ENCODE data around the gene ANO2.

The ANO2 gene

DNA sequence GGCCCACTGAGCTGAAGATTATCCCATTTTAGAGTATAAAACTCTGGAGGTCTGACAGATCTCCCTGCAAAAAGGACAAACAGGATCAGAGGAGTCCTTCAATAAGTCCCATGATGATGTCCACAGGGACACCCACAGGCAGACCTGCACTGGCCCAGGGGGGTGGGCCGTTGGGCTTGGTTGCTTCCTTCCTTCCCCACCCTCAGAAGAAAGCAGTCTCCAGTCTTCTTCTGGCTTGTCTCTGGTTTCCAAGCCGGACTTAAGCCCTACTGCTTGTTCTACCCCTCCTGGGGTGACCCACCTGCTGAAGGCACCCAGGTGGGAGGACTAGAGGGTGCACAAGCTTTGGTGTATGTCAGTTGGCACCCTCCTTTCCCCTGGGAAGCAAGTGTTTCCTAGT lies 209.0 kb downstream of the ANO2 start:
- no peak for DNase-seq (ENCODE audit: low read depth in 3 of 3, low spot score in 1 of 3)

DNA sequence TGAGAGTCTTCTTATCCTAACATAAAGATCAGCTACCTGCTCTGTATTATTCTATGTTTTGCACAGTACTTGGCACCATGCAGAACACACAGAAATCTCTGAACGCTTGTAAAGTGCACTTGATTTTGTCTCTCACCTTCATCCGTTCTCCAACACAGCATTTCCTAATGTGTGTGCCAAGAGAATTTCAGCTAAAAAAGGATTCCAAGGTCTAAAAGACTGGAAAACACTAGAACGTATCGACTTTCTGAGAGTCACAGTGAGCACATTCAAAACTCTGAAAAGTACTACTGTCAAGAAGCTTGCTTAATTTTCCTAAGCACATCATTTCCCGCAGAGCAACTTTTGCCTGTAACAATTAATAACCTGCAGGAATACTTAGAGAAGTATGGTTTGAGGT lies 211.1 kb downstream of the ANO2 start:
- no peak for DNase-seq (ENCODE audit: low read depth in 3 of 3, low spot score in 1 of 3)

DNA sequence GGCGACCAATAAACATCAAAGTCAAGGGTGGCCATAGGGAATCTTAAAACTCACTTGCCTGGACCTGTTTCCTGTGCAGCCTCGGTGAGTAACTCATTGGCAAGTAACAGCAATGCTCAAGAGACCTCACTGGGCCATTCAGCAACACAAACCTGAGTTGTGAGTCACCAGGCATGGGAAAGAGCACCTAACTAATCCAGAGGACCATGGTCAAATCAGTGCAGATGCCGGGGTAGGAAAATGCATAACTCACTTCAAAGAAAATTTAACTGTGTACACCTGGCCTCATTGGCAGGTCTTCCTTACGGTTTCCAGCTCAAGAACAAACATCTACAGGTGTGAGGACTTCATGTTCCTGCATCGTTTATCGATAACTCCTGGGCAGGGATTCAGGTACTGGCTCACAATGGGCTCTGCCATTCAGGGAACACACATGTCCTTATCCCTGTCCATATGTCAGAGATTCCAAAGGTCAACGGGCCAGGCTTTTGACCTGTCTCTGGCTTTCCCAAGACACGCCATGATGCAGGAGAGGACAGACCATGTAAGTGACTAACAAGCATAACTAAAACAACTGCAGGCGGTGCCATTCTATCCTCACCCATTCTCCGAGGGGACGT lies 211.8 kb downstream of the ANO2 start:
- no peak for DNase-seq (ENCODE audit: low read depth in 3 of 3, low spot score in 1 of 3)

DNA sequence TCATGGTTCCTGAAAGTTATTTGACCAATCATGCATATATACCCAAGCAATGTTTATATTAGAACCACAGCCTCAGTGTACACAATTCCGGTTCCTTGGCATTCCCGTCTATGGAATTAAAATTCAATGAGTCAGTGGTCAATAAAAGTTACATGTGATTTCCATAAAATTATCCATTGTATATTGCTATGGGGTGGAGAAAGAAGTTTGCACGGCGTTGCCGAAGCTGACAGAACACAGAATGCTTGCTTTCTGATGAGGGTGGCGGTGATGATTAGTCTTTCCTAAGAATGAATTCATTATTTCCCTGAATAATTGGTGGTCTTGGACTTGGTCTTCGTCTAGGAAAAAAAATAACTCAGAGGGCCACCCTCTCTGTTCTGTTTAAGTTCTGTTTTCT lies 214.1 kb downstream of the ANO2 start:
- DNase-seq (ENCODE audit: low read depth in 3 of 3, low spot score in 1 of 3), result no peak

DNA sequence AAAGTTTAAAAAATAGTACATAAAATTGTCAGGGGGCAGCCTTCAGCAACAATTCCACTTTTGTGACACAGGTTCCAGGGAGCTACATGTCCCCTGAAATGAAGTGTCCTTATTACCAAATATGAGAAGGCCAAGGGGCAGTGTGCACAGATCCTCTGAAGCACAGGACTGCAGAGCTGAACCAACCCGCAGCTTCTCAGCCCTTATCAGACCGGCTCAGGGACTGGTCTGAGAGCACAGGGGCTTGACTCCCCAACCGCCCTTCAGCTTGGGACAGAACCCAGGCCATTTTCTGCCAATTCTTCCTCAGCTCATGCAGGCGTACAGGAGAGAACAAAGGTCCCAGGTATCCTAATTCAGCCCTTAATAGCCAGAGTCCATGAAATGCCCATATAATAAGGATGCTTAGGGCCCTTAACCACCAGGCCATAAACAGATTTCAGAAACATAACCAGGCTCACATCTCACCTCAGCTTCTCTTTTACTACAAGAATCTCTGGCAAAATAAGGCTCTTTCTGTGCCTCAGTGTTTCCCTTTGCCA lies 221.3 kb downstream of the ANO2 start:
- DNase-seq (ENCODE audit: low read depth in 3 of 3, low spot score in 1 of 3), result no peak

DNA sequence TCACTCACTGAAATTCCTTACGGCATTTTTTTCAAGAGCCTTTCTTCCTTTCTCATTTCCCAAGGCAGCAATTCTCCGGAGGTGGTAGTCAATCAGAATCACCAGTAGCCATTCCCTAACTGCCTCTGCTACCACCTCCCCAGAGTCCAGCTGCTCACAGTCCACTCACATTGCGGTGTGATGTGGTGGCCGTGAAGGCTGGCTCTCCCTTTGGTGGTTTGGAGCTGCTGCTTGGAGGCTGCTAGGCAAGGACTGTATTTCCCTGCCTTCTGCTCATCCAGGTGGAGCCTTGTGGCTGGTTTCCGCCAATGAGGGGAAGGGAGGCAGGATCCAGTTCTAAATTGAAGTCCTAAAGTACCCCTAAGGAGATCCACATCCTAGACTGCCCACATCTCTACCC lies 222.0 kb downstream of the ANO2 start:
- DNase-seq (ENCODE audit: low read depth in 3 of 3, low spot score in 1 of 3), result no peak

DNA sequence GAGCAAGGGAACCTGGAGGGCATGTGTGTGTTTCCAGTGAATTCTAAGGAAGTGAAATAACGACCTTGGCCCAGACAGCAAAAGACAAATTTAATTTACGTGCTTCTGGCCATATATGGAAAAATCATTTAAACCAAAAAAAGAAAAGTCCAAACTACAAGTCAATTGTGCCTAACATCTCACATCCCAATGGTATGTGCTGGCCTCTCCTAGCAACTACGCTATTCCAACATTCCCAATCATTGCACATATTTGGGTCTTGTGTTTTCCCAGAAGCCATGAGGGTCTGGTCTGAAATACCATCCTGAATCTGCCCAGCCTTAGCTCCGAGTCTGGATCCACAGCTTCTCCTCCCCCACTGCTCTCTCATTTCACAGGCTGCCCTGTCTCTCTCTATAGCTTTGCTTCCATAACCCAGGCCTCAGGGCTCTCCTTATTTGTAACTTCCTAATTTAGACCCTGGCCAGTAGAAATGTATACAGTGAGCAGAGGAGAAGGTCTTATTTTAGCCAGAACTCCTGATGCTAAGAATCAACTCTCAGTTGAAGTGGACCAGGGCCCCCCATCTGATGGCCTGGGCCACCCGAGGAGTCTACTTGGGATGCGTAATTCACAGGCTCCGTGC lies 224.6 kb downstream of the ANO2 start:
- no peak for DNase-seq (ENCODE audit: low read depth in 3 of 3, low spot score in 1 of 3)

DNA sequence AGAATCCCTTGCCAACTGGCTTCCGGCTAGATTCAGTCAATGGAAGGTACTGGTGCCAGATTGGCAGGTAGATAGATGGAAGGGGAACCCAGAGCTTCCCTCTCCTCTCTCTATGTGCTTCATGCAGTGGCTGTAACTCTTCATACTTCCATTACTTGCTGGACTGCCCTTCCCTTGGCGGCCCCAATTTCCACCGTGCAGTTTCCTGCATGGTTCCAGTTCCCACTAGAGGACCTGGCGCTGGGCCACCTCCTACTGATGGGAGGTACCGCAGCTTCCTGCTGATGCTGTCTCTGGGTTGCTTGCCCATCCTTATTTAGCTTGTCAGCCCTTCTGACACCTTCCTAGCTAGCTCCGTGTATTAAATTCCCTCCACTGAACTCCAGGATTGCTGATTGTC lies 226.4 kb downstream of the ANO2 start:
- DNase-seq (ENCODE audit: low read depth in 3 of 3, low spot score in 1 of 3), result no peak

DNA sequence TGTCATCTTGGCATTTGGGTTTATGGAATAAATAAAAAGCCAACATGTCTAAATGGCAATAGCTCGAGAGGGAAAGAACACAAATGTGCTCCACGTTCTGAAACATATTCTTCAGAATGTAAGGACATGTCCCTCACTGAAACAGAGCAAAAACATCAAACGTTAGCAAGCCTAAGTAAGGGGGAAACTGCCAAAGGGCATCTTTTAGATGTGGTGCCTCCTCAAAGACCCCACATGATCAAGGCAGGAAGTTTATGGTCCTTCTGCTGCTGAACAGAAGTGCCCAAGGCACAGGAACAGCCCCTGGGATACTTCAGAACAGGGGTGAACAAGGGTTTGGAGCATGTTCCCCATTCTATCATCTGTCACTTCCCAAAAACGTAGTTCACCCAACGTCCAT lies 227.0 kb downstream of the ANO2 start:
- DNase-seq (ENCODE audit: low read depth in 3 of 3, low spot score in 1 of 3), result no peak

DNA sequence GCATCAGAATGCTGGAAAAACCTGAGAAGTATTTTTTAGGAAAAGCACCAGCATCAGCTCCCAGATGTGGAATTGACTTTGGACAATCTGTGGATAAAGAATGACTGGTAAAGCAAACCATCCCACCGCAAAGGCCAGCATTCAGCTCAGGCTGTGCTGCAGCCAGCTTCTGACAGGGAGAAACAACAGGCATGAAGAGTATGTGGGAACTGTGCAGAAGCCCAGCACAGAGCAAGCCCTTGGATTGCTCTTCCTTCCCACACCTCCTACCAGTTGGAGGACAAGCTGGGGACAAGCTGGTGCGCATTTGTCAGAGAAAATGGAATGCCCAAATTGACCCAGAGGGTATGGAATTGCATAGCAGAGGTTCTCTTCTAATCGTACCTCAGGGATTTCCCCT lies 228.1 kb downstream of the ANO2 start:
- DNase-seq (ENCODE audit: low read depth in 3 of 3, low spot score in 1 of 3), result no peak

DNA sequence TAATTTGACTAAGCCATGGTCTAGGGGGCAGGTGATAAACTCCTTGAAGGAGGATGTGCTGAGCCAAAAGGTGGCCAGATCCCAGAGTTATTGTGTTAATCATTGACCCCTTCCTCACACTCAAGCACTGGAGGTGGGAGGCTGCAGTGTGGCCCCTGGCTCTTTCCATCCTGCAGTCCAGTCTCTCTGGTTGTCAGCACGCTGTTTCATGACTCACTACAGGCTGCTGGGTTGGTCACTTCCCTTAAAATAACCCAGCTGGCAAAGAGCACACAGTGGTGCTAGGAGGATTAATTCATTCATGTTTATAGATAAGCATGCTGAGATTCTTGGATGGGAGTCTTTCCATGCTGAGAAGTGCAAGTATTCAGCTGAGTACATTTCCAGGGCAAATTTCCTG lies 228.9 kb downstream of the ANO2 start:
- DNase-seq (ENCODE audit: low read depth in 3 of 3, low spot score in 1 of 3), result no peak

DNA sequence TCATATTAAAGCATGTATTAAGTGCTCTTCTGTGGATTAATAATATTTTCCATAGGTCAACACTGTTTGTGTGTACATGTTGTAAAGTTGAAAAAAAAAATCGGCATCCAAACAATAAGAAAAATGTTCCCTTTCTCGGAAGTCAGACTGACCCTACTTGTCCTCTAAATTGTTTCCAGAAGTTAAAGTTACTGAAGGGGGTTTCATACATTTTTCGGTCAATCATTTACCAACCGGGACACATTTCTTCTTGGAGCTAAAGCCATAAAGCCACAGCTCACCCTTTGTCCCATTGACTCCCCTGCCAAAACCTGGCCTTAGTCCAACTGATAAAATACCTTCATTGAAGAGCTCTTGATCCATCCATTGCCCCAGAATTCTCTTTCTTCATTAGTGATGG lies 230.0 kb downstream of the ANO2 start:
- DNase-seq (ENCODE audit: low read depth in 3 of 3, low spot score in 1 of 3), result no peak

DNA sequence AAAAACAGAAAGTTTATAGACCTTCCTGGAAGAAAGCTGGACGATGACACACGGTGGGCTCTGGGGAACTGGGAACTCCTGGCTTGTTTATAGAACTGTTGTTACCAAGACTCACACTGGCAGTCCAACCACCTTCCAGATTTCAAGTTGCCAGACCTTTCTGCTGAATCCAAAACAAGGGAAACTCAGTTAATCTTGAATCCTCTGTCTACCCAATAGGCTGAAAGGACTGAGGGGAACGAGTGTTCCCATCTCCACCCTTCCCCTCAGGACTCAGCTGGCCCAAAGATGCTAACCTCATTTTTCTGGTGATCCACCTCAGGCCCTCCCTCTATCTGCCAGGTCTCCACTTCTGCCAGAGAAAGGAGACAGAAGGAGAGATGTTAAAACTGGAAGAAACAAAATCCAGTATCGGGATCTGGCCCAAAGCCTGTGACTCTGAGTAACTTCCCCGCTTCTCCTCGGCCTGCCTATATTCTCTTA lies 231.4 kb downstream of the ANO2 start:
- DNase-seq (ENCODE audit: low read depth in 3 of 3, low spot score in 1 of 3), result no peak

DNA sequence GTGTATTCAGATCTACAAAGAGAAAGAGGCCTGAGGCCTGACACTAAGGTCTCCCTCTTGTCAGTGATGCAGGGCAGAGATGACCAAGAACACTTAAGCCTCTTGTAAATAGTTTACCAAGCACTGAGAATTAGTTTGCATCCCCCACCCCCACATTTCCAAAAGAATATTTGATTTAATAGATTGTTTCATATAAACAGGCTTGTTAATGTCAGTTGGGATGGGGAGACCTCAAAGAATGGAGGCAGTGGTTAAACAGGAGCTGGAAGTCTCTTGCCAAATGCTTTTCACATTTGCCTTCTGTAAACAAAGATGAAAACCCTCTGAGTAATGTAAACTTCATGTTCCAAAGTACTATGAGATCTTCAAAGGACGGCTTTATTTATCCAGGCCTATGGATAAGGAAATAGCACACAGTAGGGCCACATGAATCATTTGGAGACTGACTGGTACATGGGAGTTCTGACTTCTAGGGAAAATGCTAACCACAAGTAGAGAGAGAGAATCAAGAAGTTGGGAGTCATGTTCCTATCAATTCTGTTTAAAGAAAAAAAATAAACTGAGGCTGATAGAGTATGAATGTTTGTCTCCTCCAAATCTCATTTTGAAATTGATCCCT lies 234.7 kb downstream of the ANO2 start:
- DNase-seq (ENCODE audit: low read depth in 3 of 3, low spot score in 1 of 3), result no peak

DNA sequence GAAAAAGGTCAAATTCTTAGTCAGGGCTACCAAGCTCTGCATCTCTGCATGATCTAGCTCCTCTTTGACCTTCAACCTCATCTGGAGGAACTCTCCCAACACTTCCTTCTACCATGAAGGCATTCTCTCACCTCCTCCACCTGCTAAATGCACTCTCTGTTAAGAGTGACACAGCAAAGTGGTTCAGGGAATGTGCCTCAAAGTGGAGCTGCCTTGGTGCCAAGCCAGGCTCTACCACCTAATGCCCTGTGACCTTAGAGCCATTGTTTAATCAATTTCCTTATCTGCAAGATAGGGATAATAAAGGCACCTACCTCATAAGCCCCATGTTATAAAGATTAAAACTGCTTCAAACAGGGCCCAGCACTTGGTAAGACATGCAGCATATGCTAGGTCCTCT lies 236.7 kb downstream of the ANO2 start:
- no peak for DNase-seq (ENCODE audit: low read depth in 3 of 3, low spot score in 1 of 3)

DNA sequence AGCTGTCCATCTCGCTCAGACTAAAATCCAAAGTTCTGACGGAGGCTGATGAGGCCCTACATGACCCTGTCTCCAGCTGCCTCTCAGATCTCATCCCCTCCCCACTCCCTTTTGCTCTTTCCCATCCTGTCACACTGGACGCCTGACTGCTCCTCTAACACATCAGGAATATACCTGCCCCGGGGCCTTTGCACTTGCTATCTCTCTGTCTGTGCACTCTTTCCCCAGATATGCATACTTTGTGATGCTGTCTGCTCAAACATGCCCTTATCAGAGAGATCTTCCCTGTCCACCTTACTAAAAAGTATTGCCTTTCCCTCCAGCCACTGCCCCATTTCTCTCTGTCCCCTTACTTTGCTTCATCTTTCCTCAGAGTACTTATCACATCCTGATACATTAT lies 238.8 kb downstream of the ANO2 start:
- DNase-seq (ENCODE audit: low read depth in 3 of 3, low spot score in 1 of 3), result no peak

DNA sequence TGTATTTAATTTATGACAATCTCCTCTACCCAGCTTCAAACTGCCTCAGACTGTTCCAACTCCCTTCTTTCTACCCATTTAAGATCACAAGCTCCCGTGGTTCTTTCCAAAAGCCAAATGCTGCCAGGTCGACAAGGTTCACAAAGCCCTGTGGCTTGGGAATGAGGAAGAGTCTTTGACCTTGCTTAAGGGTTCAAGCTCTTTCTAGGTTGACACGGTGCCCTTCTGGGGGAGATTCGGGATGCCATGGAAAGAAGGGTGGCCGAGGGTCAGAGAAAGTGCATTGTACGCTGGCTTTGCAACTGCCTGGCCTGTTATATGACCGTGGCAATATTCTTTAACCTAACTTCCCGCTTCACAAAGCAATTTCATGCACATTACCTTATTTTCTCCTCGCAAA lies 239.3 kb downstream of the ANO2 start:
- no peak for DNase-seq (ENCODE audit: low read depth in 3 of 3, low spot score in 1 of 3)

DNA sequence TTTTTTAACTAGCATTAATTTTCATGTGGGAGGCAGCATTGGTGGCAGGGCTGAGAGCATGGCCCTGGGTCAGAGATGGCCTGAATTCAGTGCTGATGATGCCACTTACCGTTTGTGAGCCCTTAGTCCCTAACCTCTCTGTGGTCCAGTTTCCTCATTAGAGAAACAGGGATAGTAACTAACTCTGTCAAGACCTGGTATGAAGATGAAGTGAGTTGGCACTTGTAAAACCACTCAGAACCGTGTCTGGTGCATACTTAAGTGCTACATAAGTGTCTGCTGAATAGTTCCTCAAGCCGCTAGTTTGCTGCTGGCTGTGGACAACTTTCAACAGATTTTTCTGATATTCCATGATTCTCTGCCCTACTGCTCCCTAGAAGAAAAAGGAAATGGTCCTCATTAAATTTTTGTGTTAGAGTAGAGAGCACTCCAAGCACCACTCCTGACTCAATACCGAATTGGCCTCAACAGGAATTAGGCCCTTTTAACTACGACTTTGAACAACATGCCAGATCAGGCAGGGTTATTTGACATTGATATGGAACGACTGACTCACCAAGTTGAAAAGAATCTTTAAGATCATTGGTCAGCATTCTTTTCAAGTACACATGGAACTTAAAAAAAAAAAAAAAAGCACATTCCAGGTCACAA lies 250.2 kb downstream of the ANO2 start:
- DNase-seq (ENCODE audit: low read depth in 3 of 3, low spot score in 1 of 3), result no peak

DNA sequence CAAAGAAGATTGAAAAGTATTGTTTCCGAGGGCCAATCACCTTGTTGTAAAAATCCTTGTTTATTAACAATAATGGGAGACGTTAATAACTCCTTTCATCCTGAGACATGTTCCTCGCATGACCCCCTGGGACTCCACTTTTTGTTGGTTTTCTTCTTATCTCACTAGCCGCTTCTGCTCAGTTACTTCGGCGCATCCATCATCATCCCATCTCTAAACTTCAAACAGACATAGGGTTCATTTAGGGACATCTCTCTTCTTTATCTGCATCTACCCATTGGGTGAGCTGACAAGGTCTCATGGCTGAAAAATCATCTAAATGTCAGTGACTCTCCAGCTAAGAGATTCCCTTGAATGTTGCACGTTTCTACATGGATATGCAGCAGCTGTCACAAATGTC lies 252.2 kb downstream of the ANO2 start:
- no peak for DNase-seq (ENCODE audit: low read depth in 3 of 3, low spot score in 1 of 3)

DNA sequence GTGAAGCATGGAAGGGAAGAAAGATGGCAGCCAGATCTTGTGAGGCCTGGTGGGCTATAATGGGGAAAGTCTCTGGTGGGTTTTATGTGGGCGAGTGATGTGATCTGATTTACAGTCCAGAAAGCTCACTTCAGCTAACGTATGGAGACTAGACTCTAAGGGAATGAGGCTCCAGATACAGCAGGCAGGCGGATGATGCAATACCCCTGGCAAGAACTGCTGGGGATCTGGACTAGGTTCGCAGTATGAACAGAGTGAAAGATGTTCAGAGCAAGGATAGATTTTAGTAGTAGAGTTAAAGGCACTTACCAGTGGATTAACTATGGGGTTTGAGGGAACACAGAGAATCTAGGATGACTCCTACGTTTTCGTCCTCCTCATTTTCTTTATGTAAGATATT lies 253.1 kb downstream of the ANO2 start:
- no peak for DNase-seq (ENCODE audit: low read depth in 3 of 3, low spot score in 1 of 3)

DNA sequence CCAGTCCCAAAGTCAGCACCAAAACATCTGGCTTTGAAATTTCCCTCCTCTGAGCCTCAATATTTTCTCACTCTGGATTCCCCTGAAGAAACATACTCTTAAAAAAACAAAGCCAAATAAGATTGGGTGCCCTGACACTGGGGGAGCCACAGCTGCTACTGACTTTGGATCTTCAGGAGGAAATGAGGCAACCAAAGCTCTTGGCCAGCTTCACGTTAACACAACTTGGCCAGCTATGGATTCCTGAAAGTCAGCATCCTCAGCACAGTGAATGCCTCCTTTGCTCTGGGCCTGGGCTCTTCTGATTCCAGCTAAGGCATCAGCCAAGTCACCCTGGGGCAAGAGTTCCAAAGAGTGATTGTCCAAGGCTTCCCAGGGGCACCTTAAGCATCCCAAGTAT lies 254.8 kb downstream of the ANO2 start:
- no peak for DNase-seq (ENCODE audit: low read depth in 3 of 3, low spot score in 1 of 3)

DNA sequence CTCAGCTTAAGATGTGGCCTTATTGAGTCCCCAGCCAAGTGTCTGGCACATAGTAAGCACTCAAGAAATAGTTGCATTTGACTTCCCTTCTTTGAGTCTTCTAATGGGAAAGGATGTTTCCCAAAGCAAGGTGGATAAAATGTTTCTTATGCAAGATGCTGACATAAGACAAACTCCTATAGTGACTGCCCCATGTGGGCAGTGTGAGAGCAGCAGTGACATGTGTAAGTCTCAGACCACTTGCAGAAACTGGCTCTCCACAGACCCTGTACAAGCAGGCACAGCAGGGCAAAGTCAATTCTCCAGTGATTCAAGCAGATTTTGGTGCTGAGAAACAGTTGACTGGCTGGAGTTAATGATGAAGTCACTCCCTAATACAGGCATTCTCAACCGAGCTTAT lies 255.3 kb downstream of the ANO2 start:
- DNase-seq (ENCODE audit: low read depth in 3 of 3, low spot score in 1 of 3), result no peak
